DND-41 (cell line): ENCODE measurements around the gene ST6GALNAC2.

Experiments
- ATAC-seq: fragments of 200-7000 bp; cut with Tn5 transposase; 3 replicates; pipeline ENCODE4 v1.9.1; 2021; ENCODE audit warnings: low read depth; ENCODE audit not compliant: insufficient read depth
- DNase-seq: peaks from one replicate; pipeline ENCODE4 v3.0.0-alpha.2; 2020
- H2AFZ ChIP-seq: 2 replicates; pipeline ENCODE4 v1.6.0; 2012; ENCODE audit warnings: low read depth, low read length
- H3K27ac ChIP-seq: 2 replicates; pipeline ENCODE4 v1.5.1; 2012; ENCODE audit warnings: low read length, inconsistent platforms
- H3K27me3 ChIP-seq: fragments of 200-600 bp; sonication (generic); 2 replicates; pipeline ENCODE4 v1.6.0; 2012; ENCODE audit warnings: low read length, mild to moderate bottlenecking, inconsistent platforms; ENCODE audit not compliant: insufficient read depth, poor library complexity
- H3K36me3 ChIP-seq: 2 replicates; pipeline ENCODE4 v1.5.1; 2012; ENCODE audit warnings: low read length, inconsistent platforms; ENCODE audit not compliant: insufficient read depth
- H3K4me1 ChIP-seq: 2 replicates; pipeline ENCODE4 v1.5.1; 2012; ENCODE audit warnings: mild to moderate bottlenecking, low read length; ENCODE audit not compliant: insufficient read depth
- H3K4me2 ChIP-seq: 2 replicates; pipeline ENCODE4 v1.6.0; 2012; ENCODE audit warnings: mild to moderate bottlenecking, moderate library complexity, low read length, inconsistent platforms; ENCODE audit not compliant: insufficient read depth
- H3K4me3 ChIP-seq, 2 experiments: fragments of 200-600 bp in 1 of 2; shearing (Covaris generic) in 1 of 2; 2 replicates each; pipeline ENCODE4 v1.5.1; 2012 to 2016; ENCODE audit warnings: inconsistent platforms in 2 of 2, low read length in 2 of 2, mild to moderate bottlenecking in 2 of 2, low read depth in 1 of 2, moderate library complexity in 1 of 2
- H3K79me2 ChIP-seq: 2 replicates; pipeline ENCODE4 v1.6.0; 2012; ENCODE audit warnings: low read length, inconsistent platforms; ENCODE audit not compliant: insufficient read depth
- H3K9ac ChIP-seq: 2 replicates; pipeline ENCODE4 v1.6.0; 2012; ENCODE audit warnings: low read depth, mild to moderate bottlenecking, inconsistent platforms, low read length, moderate library complexity
- H3K9me3 ChIP-seq: 2 replicates; pipeline ENCODE4 v1.5.1; 2012; ENCODE audit warnings: low read length, moderate library complexity, mild to moderate bottlenecking, inconsistent platforms; ENCODE audit not compliant: insufficient read depth, severe bottlenecking
- H4K20me1 ChIP-seq: 2 replicates; pipeline ENCODE4 v1.6.0; 2012; ENCODE audit warnings: low read length; ENCODE audit not compliant: insufficient read depth
- EZH2 ChIP-seq: IDR thresholded peaks from 3 replicates; pipeline ENCODE4 v1.6.1; 2012; ENCODE audit warnings: borderline replicate concordance, low read depth, mild to moderate bottlenecking, moderate library complexity, low read length, inconsistent platforms; ENCODE audit not compliant: severe bottlenecking
- TF ChIP-seq, protein P1 (sequence below): IDR thresholded peaks from 2 replicates; pipeline ENCODE4 v1.5.1; 2012; ENCODE audit warnings: borderline replicate concordance, low read length, moderate library complexity, mild to moderate bottlenecking; ENCODE audit not compliant: poor library complexity, severe bottlenecking; ENCODE audit errors: extremely low read depth

Gene ST6GALNAC2

DNA sequence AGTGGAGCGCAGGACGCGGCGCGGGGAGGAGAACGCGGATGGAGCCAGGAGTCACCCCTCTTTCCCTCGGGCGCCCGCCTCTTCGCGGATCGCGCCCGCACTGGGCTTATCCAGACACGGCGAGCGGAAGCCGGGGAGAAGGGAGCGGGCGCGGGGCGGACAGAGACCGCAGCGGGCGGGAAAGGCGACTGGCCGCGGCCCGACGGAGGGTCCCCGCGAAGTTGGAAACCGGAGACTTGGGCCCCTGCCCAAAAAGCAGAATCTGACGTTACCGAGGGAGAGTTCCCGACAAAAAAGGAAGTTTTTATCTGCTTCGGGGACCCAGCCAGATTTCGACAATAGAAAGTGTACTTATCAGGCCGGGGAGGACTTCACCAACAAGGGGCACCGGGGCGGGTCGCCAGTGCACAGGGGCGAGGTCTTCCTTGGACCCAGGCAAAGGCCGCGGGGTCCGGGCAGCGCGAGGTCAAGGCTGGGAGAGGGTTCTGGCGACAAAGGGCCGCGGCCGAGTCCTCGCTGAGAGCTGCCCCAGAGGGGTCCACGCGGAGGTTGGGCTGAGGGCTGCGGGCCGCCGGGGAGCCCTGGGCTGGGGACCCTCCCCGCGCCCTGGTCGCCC lies 519 bp downstream of the ST6GALNAC2 start:
- no peaks in the 10 kb centered on the region for H3K36me3 ChIP-seq
- ATAC-seq (no peak), DNase-seq (no peak)
- no peak overlapping the region for H2AFZ ChIP-seq
- peaks cover 4% of the 10 kb centered on the region; the same call in 1 of the 2 replicates for H4K20me1 ChIP-seq
- H3K4me2 ChIP-seq = no peak overlapping the region
- H3K27me3 ChIP-seq = peaks cover 44% of the 10 kb centered on the region
- peak; percentile 91 for TF ChIP-seq EZH2
- TF ChIP-seq, protein P1, sequence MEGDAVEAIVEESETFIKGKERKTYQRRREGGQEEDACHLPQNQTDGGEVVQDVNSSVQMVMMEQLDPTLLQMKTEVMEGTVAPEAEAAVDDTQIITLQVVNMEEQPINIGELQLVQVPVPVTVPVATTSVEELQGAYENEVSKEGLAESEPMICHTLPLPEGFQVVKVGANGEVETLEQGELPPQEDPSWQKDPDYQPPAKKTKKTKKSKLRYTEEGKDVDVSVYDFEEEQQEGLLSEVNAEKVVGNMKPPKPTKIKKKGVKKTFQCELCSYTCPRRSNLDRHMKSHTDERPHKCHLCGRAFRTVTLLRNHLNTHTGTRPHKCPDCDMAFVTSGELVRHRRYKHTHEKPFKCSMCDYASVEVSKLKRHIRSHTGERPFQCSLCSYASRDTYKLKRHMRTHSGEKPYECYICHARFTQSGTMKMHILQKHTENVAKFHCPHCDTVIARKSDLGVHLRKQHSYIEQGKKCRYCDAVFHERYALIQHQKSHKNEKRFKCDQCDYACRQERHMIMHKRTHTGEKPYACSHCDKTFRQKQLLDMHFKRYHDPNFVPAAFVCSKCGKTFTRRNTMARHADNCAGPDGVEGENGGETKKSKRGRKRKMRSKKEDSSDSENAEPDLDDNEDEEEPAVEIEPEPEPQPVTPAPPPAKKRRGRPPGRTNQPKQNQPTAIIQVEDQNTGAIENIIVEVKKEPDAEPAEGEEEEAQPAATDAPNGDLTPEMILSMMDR = no peak
- no peaks in the 10 kb centered on the region for H3K9me3 ChIP-seq
- H3K4me3 ChIP-seq = no peak overlapping the region
- no peak overlapping the region for H3K27ac ChIP-seq
- no peak overlapping the region for H3K9ac ChIP-seq
- H3K79me2 ChIP-seq = no peaks in the 10 kb centered on the region
- no peaks in the 10 kb centered on the region for H3K4me1 ChIP-seq

DNA sequence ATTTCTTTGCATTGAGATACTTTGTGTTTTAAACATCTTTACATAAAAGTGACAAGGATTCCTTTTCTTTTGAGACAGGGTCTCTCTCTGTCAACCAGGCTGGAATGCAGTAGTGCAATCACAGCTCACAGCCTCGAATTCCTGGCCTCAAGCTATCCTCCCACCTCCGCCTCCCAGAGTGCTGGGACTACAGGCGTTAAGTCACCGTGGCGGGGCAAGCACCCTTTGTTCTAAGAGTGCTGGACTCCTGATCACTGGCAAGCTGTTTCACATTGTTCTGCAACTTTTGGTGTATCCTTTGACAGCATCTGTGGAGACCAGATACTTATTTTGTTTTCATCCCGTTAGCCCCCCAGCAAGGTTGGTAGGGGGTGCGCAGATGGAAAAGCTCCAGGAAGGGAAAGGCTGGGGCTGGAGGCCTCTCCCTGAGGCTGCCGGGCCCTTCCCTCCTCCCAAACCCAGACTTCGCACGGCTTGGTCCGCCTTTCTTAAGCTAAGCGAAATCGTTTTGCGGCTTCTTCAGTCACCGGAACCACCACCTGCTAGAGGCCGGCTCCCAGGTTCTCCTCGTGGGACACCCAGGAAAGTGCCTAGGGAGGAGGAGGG lies 1.1 kb downstream of the ST6GALNAC2 start:
- Histone ChIP-seq H2AFZ (no peak overlapping the region), H3K4me3 (no peak overlapping the region), H3K36me3 (no peaks in the 10 kb centered on the region), H3K27ac (no peak overlapping the region), H3K4me2 (no peak overlapping the region), H3K27me3 (peaks cover 44% of the 10 kb centered on the region), H3K79me2 (no peaks in the 10 kb centered on the region), H3K9me3 (no peaks in the 10 kb centered on the region), H4K20me1 (peaks cover 4% of the 10 kb centered on the region; the same call in 1 of the 2 replicates), H3K9ac (no peak overlapping the region), H3K4me1 (no peaks in the 10 kb centered on the region)
- ATAC-seq (no peak), DNase-seq (no peak)
- no peak for TF ChIP-seq EZH2
- TF ChIP-seq, protein P1 = no peak

DNA sequence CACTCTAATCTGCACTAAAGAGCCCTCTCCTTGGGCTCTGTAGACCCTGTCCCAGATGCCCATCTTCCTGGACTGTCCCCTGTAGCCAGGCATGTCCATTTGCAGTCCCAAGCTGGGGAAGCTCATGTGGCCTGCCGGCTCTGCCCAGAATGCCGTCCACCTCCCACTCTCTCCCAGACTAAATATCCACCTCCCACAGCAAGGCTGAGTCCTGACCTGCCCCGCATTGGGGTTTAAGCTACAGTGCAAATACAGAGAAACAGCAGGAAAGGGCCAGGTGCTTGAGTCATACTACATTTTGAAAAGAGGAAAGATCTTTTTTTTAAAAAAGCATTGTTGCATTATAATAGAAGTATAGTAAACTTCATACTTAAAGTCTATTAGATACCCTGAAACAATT lies 3.0 kb downstream of the ST6GALNAC2 start:
- TF ChIP-seq, protein P1 = no peak
- TF ChIP-seq EZH2 = no peak
- Histone ChIP-seq H3K36me3 (no peaks in the 10 kb centered on the region), H3K27me3 (peaks cover 35% of the 10 kb centered on the region), H3K4me1 (no peaks in the 10 kb centered on the region), H3K4me2 (no peak overlapping the region), H3K9me3 (no peaks in the 10 kb centered on the region), H2AFZ (no peak overlapping the region), H3K27ac (no peak overlapping the region), H3K79me2 (no peaks in the 10 kb centered on the region), H3K4me3 (no peak overlapping the region), H4K20me1 (no peaks in the 10 kb centered on the region), H3K9ac (no peak overlapping the region)
- no peak for ATAC-seq
- DNase-seq = no peak
